Nephron progenitor cell (in vitro differentiated cells): Measurements from ENCODE around the gene DNAH8.
A peak's percentile ranks its signal among the peaks of the same experiment; 100 is the strongest.

Experiments
- DNase-seq: peaks from one replicate; pipeline ENCODE4 v3.0.0; 2021
- H3K27ac Mint-ChIP-seq: 2 replicates; pipeline ENCODE4 v1.8.0; 2021; ENCODE audit warnings: mild to moderate bottlenecking, moderate library complexity, mixed read lengths
- H3K27me3 Mint-ChIP-seq: 2 replicates; pipeline ENCODE4 v1.8.0; 2021; ENCODE audit warnings: mild to moderate bottlenecking, low read depth, mixed read lengths; ENCODE audit not compliant: poor library complexity
- H3K36me3 Mint-ChIP-seq: 2 replicates; pipeline ENCODE4 v1.8.0; 2021; ENCODE audit warnings: low read depth, mixed read lengths
- H3K4me1 Mint-ChIP-seq: 2 replicates; pipeline ENCODE4 v1.8.0; 2021; ENCODE audit warnings: mixed read lengths
- H3K4me3 Mint-ChIP-seq: 2 replicates; pipeline ENCODE4 v1.8.0; 2021; ENCODE audit warnings: mild to moderate bottlenecking, moderate library complexity, mixed read lengths
- H3K9me3 Mint-ChIP-seq: 2 replicates; pipeline ENCODE4 v1.8.0; 2021; ENCODE audit warnings: mild to moderate bottlenecking, moderate library complexity, mixed read lengths
- TF ChIP-seq, protein P1 (sequence below): fragments of 200-600 bp; sonication (generic); IDR thresholded peaks from 2 replicates; pipeline ENCODE4 v1.5.0; 2021; ENCODE audit warnings: antibody characterized with exemption

Gene DNAH8

DNA sequence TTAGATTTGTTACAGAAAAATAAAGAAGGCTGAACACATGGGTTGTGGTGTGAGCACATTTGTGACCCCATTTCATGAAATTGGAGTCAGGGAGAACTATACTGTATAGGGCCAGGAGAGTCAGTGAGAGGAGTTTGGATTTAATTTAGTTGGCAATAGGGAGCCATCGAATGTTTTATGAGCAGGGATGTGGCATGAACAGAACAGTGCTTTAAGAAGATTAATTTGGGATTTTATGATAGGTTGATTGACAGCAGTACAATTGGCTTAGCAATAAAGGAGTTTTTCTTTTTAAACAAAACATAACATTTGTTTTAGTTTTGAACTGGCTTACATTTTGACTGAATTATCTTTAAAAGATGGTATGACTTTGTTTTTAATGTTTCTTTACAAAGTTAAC lies 227.9 kb downstream of the DNAH8 start:
- no peaks in the 10 kb centered on the region for H3K9me3 Mint-ChIP-seq
- no peak overlapping the region for H3K27ac Mint-ChIP-seq
- DNase-seq, result no peak
- peaks cover 6% of the 10 kb centered on the region for H3K27me3 Mint-ChIP-seq
- H3K4me3 Mint-ChIP-seq, result no peak overlapping the region
- TF ChIP-seq, protein P1, sequence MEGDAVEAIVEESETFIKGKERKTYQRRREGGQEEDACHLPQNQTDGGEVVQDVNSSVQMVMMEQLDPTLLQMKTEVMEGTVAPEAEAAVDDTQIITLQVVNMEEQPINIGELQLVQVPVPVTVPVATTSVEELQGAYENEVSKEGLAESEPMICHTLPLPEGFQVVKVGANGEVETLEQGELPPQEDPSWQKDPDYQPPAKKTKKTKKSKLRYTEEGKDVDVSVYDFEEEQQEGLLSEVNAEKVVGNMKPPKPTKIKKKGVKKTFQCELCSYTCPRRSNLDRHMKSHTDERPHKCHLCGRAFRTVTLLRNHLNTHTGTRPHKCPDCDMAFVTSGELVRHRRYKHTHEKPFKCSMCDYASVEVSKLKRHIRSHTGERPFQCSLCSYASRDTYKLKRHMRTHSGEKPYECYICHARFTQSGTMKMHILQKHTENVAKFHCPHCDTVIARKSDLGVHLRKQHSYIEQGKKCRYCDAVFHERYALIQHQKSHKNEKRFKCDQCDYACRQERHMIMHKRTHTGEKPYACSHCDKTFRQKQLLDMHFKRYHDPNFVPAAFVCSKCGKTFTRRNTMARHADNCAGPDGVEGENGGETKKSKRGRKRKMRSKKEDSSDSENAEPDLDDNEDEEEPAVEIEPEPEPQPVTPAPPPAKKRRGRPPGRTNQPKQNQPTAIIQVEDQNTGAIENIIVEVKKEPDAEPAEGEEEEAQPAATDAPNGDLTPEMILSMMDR, result no peak
- H3K36me3 Mint-ChIP-seq, result no peaks in the 10 kb centered on the region
- peaks cover 26% of the 10 kb centered on the region for H3K4me1 Mint-ChIP-seq

DNA sequence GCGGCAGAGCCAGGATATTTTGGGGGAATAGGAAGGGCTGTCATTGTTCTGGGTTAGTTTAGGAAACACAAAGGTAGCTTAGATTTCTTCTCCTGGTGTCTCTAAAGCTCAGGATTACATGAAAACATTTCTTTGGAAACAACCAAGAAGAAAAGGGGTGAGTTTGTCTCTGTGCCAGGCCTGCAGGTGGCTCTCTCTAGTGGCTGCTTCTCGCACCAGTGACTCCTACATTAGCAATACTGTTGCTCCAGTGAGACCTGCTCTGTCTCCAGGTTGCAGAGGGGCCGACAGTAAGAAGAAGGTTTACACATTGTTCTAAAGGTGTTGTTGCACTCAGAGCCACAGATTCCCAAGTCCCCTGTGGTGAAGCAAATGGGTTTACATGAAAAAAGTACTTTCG lies 228.9 kb downstream of the DNAH8 start:
- Mint-ChIP-seq H3K9me3 (no peaks in the 10 kb centered on the region), H3K4me1 (peaks cover 26% of the 10 kb centered on the region), H3K4me3 (no peak overlapping the region), H3K36me3 (no peaks in the 10 kb centered on the region), H3K27ac (no peak overlapping the region), H3K27me3 (peaks cover 6% of the 10 kb centered on the region)
- TF ChIP-seq, protein P1, result peak; percentile 6
- DNase-seq, result no peak

DNA sequence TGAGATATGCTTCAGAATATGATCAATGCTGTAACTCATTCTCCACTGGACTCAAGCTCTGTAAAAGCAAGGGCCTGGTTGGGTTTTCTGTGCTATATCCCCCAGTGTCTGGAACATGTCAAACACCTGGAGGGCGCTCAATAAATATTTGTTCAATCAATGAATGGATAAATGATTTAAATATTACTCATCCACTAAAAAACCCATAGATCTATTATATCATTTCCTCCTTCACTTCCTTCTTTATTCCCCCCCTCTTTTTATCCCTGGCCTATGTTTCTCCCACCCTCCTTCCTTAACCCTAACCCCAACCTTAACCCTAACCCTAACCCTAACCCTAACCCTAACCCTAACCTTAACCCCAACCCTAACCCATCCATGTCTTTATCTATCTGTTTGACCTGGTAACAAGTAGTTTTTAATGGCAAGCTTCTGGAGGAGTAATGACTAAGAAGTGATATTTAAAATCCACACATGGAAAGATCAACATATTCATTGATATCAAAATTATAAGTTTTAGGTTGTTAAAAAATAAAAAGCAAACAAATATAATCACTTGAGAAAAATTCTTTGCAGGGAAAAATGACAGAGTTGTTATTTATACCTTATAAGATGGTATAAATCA lies 229.7 kb downstream of the DNAH8 start:
- TF ChIP-seq, protein P1, result no peak
- Mint-ChIP-seq H3K9me3 (no peaks in the 10 kb centered on the region), H3K36me3 (no peaks in the 10 kb centered on the region), H3K27me3 (peaks cover 6% of the 10 kb centered on the region), H3K27ac (no peak overlapping the region), H3K4me1 (peaks cover 23% of the 10 kb centered on the region), H3K4me3 (no peak overlapping the region)
- no peak for DNase-seq

DNA sequence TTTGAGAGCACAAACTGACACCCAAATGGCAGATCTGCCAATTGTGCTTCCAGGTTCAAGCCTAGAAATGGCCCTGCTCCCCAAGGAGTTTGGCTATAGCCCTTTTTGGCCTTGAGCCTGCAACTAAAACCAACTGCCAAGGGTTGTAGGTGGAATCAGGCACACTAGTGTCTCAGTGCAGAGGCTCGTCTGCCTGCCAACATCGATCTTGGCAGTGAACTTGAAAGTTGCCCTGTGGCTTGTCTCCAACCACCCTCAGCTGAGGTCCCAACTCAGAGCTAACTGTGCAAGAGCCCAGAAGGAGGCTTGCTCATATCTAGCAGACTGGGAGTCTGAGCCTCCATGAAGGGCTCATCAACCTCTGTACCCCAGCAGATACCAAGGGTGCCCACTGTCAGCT lies 240.8 kb downstream of the DNAH8 start:
- Mint-ChIP-seq H3K4me3 (no peak overlapping the region), H3K27ac (no peak overlapping the region), H3K36me3 (no peaks in the 10 kb centered on the region), H3K27me3 (no peaks in the 10 kb centered on the region), H3K9me3 (peaks cover 17% of the 10 kb centered on the region), H3K4me1 (no peaks in the 10 kb centered on the region)
- no peak for DNase-seq
- TF ChIP-seq, protein P1, result no peak

DNA sequence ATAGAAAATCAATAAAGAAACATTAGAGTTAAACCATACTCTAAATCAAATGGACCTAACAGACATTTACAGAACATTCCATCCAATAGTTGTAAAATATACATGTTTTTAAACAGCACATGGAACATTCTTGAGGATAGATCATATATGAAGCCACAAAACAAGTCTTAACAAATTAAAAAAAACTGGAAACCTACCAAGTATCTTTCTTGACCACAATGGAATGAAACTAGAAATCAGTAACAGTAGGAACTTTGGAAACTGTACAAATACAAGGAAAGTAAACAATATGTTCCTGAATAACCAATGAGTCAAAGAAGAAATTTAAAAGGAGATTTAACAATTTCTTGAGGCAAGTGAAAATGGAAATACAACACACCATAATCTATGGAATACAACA lies 242.3 kb downstream of the DNAH8 start:
- Mint-ChIP-seq H3K4me1 (no peaks in the 10 kb centered on the region), H3K27ac (no peak overlapping the region), H3K9me3 (peaks cover 17% of the 10 kb centered on the region), H3K27me3 (no peaks in the 10 kb centered on the region), H3K4me3 (no peak overlapping the region), H3K36me3 (no peaks in the 10 kb centered on the region)
- TF ChIP-seq, protein P1, result no peak
- no peak for DNase-seq

DNA sequence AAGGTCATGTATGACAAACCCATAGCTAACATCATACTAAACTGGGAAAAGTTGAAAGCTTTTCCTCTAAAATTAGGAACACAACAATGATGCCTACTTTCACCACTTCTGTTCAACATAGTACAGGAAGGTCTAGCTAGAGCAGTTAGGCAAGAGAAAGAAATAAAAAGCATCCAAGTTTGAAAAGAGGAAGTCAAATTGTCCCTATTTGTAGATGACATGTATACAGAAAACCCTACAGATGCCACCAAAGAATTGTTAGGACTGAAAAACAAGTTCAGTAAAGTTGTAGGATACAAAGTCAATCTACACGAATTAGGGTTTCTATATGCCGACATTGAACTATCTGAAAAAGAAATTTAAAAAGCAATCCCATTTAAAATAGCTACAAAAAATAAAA lies 244.0 kb downstream of the DNAH8 start:
- Mint-ChIP-seq H3K27ac (no peak overlapping the region), H3K4me3 (no peak overlapping the region), H3K27me3 (no peaks in the 10 kb centered on the region), H3K36me3 (no peaks in the 10 kb centered on the region), H3K4me1 (no peaks in the 10 kb centered on the region), H3K9me3 (peaks cover 23% of the 10 kb centered on the region)
- DNase-seq, result no peak
- TF ChIP-seq, protein P1, result no peak
